NCI-H2081 treated with DMSO at 0.1 percent for 48 hours (cell line): ENCODE results near the gene BEX4.

Experiments
- DNase-seq: peaks from one replicate; lab custom pipeline; 2025; lab: John Stamatoyannopoulos, UW

The BEX4 gene

GRCh38 chrX:103236296-103236695 is 21.4 kb downstream of the BEX4 start:
- no peak for DNase-seq

GRCh38 chrX:103240155-103240554 is 25.2 kb downstream of the BEX4 start:
- no peak for DNase-seq

GRCh38 chrX:103248553-103248952 is 33.6 kb downstream of the BEX4 start:
- no peak for DNase-seq

- no peak for DNase-seq
Observed at GRCh38 chrX:103249805-103250204, 34.9 kb downstream of the BEX4 start.

- DNase-seq, result no peak
Observed at GRCh38 chrX:103250977-103251376, 36.1 kb downstream of the BEX4 start.

GRCh38 chrX:103253608-103254007 is 38.7 kb downstream of the BEX4 start:
- no peak for DNase-seq

- DNase-seq, result peak; percentile 22
Observed at GRCh38 chrX:103254171-103254824, 39.4 kb downstream of the BEX4 start.

GRCh38 chrX:103254921-103255493 is 40.1 kb downstream of the BEX4 start, which contains the start of gene TCEAL8:
TSS of gene TCEAL8 (minus strand) at chrX:103255155. CDS start at chrX:103253979, 1,176 bp downstream.
- DNase-seq, result peak; percentile 72

GRCh38 chrX:103256651-103257050 is 41.7 kb downstream of the BEX4 start:
- no peak for DNase-seq

- DNase-seq, result no peak
Observed at GRCh38 chrX:103258275-103258674, 43.4 kb downstream of the BEX4 start.
